KMS-11 (cell line): ENCODE measurements around the gene KRT12.

Source experiments
- H2AFZ ChIP-seq: fragments of 200-600 bp; sonication (generic); 2 replicates; pipeline ENCODE4 v1.6.1; 2016; ENCODE audit warnings: antibody characterized with exemption, mixed run types, low read depth
- H3K27ac ChIP-seq: fragments of 200-600 bp; sonication (generic); 2 replicates; pipeline ENCODE4 v1.6.1; 2016; ENCODE audit warnings: mild to moderate bottlenecking, mixed run types
- H3K27me3 ChIP-seq: fragments of 200-600 bp; sonication (generic); 2 replicates; pipeline ENCODE4 v1.6.1; 2017; ENCODE audit warnings: mild to moderate bottlenecking, low read depth, mixed run types, moderate library complexity; ENCODE audit not compliant: insufficient read depth
- H3K36me3 ChIP-seq: fragments of 200-600 bp; sonication (generic); 2 replicates; pipeline ENCODE4 v1.6.1; 2017; ENCODE audit warnings: mild to moderate bottlenecking, mixed run types; ENCODE audit not compliant: insufficient read depth
- H3K4me1 ChIP-seq: fragments of 200-600 bp; sonication (generic); 2 replicates; pipeline ENCODE4 v1.6.1; 2016; ENCODE audit warnings: mild to moderate bottlenecking, low read depth, mixed run types; ENCODE audit not compliant: poor library complexity, severe bottlenecking
- H3K4me2 ChIP-seq: fragments of 200-600 bp; sonication (generic); 2 replicates; pipeline ENCODE4 v1.7.0; 2016; ENCODE audit warnings: mild to moderate bottlenecking, mixed run types
- H3K4me3 ChIP-seq: fragments of 200-600 bp; sonication (generic); IDR thresholded peaks from 2 replicates; pipeline ENCODE4 v1.6.1; 2017; ENCODE audit warnings: low read depth, low read length, mixed read lengths; ENCODE audit not compliant: insufficient read depth
- H3K79me2 ChIP-seq: fragments of 200-600 bp; sonication (generic); 2 replicates; pipeline ENCODE4 v1.6.1; 2016; ENCODE audit warnings: low read depth, mixed run types; ENCODE audit not compliant: insufficient read depth
- H3K9ac ChIP-seq: fragments of 200-600 bp; sonication (generic); 2 replicates; pipeline ENCODE4 v1.6.1; 2016; ENCODE audit warnings: mild to moderate bottlenecking, mixed run types
- H4K20me1 ChIP-seq: fragments of 200-600 bp; sonication (generic); 2 replicates; pipeline ENCODE4 v1.6.1; 2016; ENCODE audit warnings: mild to moderate bottlenecking, mixed run types; ENCODE audit not compliant: insufficient read depth
- TF ChIP-seq, protein P1 (sequence below): fragments of 200-600 bp; sonication (generic); conservative IDR thresholded peaks from 2 replicates; pipeline ENCODE4 v1.6.1; 2017; ENCODE audit warnings: low read depth, mild to moderate bottlenecking, antibody characterized with exemption, low read length, moderate library complexity, mixed read lengths

The KRT12 gene

GRCh38 chr17:40883626-40884334 is 16.8 kb upstream of the KRT12 start:
- Histone ChIP-seq H3K79me2 (no peaks in the 10 kb centered on the region), H2AFZ (no peak overlapping the region), H3K9ac (no peak overlapping the region), H3K27me3 (no peaks in the 10 kb centered on the region; the same call in 1 of the 2 replicates), H3K4me3 (no peak overlapping the region), H3K27ac (no peak overlapping the region), H3K36me3 (no peaks in the 10 kb centered on the region), H4K20me1 (no peaks in the 10 kb centered on the region), H3K4me2 (no peak overlapping the region), H3K4me1 (no peaks in the 10 kb centered on the region)
- TF ChIP-seq, protein P1, sequence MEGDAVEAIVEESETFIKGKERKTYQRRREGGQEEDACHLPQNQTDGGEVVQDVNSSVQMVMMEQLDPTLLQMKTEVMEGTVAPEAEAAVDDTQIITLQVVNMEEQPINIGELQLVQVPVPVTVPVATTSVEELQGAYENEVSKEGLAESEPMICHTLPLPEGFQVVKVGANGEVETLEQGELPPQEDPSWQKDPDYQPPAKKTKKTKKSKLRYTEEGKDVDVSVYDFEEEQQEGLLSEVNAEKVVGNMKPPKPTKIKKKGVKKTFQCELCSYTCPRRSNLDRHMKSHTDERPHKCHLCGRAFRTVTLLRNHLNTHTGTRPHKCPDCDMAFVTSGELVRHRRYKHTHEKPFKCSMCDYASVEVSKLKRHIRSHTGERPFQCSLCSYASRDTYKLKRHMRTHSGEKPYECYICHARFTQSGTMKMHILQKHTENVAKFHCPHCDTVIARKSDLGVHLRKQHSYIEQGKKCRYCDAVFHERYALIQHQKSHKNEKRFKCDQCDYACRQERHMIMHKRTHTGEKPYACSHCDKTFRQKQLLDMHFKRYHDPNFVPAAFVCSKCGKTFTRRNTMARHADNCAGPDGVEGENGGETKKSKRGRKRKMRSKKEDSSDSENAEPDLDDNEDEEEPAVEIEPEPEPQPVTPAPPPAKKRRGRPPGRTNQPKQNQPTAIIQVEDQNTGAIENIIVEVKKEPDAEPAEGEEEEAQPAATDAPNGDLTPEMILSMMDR = no peak

DNA sequence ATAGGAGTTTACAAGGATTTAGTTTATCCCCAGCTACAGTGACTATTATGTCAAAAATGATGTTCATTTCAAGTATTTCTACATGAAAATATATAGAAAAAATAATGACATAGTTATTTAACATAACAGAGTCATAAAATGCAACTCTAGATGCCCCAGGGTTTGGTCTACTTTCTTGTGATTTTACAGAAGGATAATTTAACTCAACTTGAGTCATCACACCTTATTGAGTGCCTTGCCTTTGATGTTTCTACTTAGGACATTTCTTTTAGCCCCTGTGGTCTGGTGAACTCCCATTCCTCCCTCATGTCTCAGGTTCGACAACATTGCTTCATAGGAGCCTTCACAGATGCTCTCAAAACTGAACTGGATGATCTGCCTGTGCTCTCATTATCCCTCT is 16.0 kb upstream of the KRT12 start:
- Histone ChIP-seq H3K27me3 (no peaks in the 10 kb centered on the region; the same call in 1 of the 2 replicates), H3K36me3 (no peaks in the 10 kb centered on the region), H3K27ac (no peak overlapping the region), H3K4me2 (no peak overlapping the region), H4K20me1 (no peaks in the 10 kb centered on the region), H3K9ac (no peak overlapping the region), H3K4me3 (no peak overlapping the region), H3K79me2 (no peaks in the 10 kb centered on the region), H2AFZ (no peak overlapping the region), H3K4me1 (no peaks in the 10 kb centered on the region)
- TF ChIP-seq, protein P1 = no peak

GRCh38 chr17:40879026-40879425 is 12.0 kb upstream of the KRT12 start:
- H3K4me3 ChIP-seq = no peak overlapping the region
- TF ChIP-seq, protein P1 = no peak
- no peaks in the 10 kb centered on the region for H3K27me3 ChIP-seq
- no peaks in the 10 kb centered on the region for H3K79me2 ChIP-seq
- no peak overlapping the region for H3K27ac ChIP-seq
- H4K20me1 ChIP-seq = no peaks in the 10 kb centered on the region
- no peak overlapping the region for H3K4me2 ChIP-seq
- H3K4me1 ChIP-seq = no peaks in the 10 kb centered on the region
- H3K36me3 ChIP-seq = no peaks in the 10 kb centered on the region
- H2AFZ ChIP-seq = no peak overlapping the region
- H3K9ac ChIP-seq = no peak overlapping the region

DNA sequence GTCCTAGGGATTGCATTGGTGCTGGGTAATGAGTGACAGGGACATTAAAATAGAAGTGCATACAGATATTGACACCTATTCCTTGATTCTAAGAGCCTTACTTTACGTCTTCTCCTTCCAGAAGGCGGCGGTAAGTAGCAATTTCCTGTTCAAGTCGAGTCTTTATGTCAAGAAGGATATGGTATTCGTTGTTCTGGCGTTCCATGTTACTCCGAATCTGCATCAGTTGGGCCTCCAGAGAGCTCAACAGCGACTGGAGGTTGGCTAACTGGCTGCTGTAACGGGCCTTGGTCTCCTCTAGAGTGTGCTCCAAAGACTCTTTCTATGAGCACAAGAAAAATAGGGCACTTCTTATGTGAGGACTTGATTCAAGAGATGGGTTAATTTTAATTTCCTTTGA is 11.0 kb upstream of the KRT12 start:
- Histone ChIP-seq H4K20me1 (no peaks in the 10 kb centered on the region), H3K27me3 (no peaks in the 10 kb centered on the region), H3K4me2 (no peak overlapping the region), H2AFZ (no peak overlapping the region), H3K79me2 (no peaks in the 10 kb centered on the region), H3K27ac (no peak overlapping the region), H3K9ac (no peak overlapping the region), H3K4me1 (no peaks in the 10 kb centered on the region), H3K4me3 (no peak overlapping the region), H3K36me3 (no peaks in the 10 kb centered on the region)
- TF ChIP-seq, protein P1 = no peak
